Esophagus squamous epithelium (tissue), 4 donors: Measurements from ENCODE around the gene SLC9A9.

Source experiments
- POLR2A ChIP-seq, 4 donors: fragments of 450-650 bp; IDR thresholded peaks; one replicate each; pipeline ENCODE4 v1.6.1; 2017; ENCODE audit warnings: antibody characterized with exemption in 4 of 4, mild to moderate bottlenecking in 4 of 4, moderate library complexity in 3 of 4
- TF ChIP-seq, protein P1 (sequence below), 6 experiments: fragments of 450-650 bp in 4 of 6; fragments of 200-600 bp in 2 of 6; sonication (generic) in 2 of 6; IDR thresholded peaks; one replicate each; pipeline ENCODE4 v1.5.1; 2016 to 2019; ENCODE audit warnings: antibody characterized with exemption in 6 of 6, mild to moderate bottlenecking in 4 of 6, moderate library complexity in 4 of 6

- TF ChIP-seq, protein P1, sequence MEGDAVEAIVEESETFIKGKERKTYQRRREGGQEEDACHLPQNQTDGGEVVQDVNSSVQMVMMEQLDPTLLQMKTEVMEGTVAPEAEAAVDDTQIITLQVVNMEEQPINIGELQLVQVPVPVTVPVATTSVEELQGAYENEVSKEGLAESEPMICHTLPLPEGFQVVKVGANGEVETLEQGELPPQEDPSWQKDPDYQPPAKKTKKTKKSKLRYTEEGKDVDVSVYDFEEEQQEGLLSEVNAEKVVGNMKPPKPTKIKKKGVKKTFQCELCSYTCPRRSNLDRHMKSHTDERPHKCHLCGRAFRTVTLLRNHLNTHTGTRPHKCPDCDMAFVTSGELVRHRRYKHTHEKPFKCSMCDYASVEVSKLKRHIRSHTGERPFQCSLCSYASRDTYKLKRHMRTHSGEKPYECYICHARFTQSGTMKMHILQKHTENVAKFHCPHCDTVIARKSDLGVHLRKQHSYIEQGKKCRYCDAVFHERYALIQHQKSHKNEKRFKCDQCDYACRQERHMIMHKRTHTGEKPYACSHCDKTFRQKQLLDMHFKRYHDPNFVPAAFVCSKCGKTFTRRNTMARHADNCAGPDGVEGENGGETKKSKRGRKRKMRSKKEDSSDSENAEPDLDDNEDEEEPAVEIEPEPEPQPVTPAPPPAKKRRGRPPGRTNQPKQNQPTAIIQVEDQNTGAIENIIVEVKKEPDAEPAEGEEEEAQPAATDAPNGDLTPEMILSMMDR (IDR thresholded peaks at IDR 0.05): no peak
- TF ChIP-seq POLR2A (IDR thresholded peaks at IDR 0.05): no peak
Observed at GRCh38 chr3:143288944-143289343, 559.3 kb downstream of the SLC9A9 start.
